Measurements from ENCODE around the gene ADAM12. TPM values are rescaled to one million over a fixed set of nuclear protein-coding genes. Genes with fewer than 3 reads are reported as not detected.

Gene ADAM12
- polyA plus RNA-seq, 1 of the 3 experiments (the other 2 are of a cell fraction) = 25.0 TPM

- ChIA-PET CTCF (interaction anchor here (1.0 to 1.8 kb wide), 5 partner anchors 8 to 218 kb away, joined by 3 to 5 read pairs (median 4); no protein-coding TSS in a partner anchor), POLR2A (no interaction called here)
- no peaks in the 10 kb centered on the region for H3K79me2 ChIP-seq (ENCODE audit: insufficient read depth)
- WGBS (ENCODE audit: low lambda C conversion rate) = 81% methylated on average over 6 of the region's 6 CpGs
- H3K4me2 ChIP-seq = no peak overlapping the region
- peaks cover 0 to 10% of the 10 kb centered on the region in 2 experiments; a peak in 1 of 4 replicates for H3K4me1 ChIP-seq (ENCODE audit: control insufficient read depth in 1 of 2, insufficient read depth in 2 of 2, low read depth in 1 of 2, low read length in 1 of 2)
- no peaks in the 10 kb centered on the region for H3K9me3 ChIP-seq
- no peaks in the 10 kb centered on the region for H4K20me1 ChIP-seq (ENCODE audit: insufficient read depth)
- no peaks in the 10 kb centered on the region for H3K27me3 ChIP-seq (ENCODE audit: insufficient read depth)
- H3K4me3 ChIP-seq (ENCODE audit: low read depth in 2 of 2, low read length in 1 of 2) = no peak overlapping the region
- no peak overlapping the region for H3K9ac ChIP-seq
- no peaks in the 10 kb centered on the region for H3F3A ChIP-seq (replicated peaks; ENCODE audit: insufficient read depth)
- H3K27ac ChIP-seq (ENCODE audit: low read depth in 2 of 2, low read length in 1 of 2) = no peak overlapping the region
- TF ChIP-seq MEF2A (IDR thresholded peaks at IDR 0.05; ENCODE audit: borderline replicate concordance, low read depth) (no peak), MAX (IDR thresholded peaks at IDR 0.05; ENCODE audit: low read depth) (no peak), REST (IDR thresholded peaks at IDR 0.05; ENCODE audit: low read depth, low read length) (no peak), TEAD4 (IDR thresholded peaks at IDR 0.05; ENCODE audit: borderline replicate concordance, insufficient read depth) (no peak), YY1 (IDR thresholded peaks at IDR 0.05; ENCODE audit: low read depth) (no peak), EP300 (IDR thresholded peaks at IDR 0.05; ENCODE audit: borderline replicate concordance in 1 of 2, low read depth in 1 of 2, low read length in 1 of 2) (no peak), CHD2 (IDR thresholded peaks at IDR 0.05; ENCODE audit: low read length, partially characterized antibody) (no peak), RAD21 (IDR thresholded peaks at IDR 0.05; ENCODE audit: low read length) (no peak), JUND (IDR thresholded peaks at IDR 0.05) (no peak), SMC3 (IDR thresholded peaks at IDR 0.05; ENCODE audit: low read depth, low read length) (no peak)
- no peaks in the 10 kb centered on the region for H3K36me3 ChIP-seq (replicated peaks in 1 of 2; ENCODE audit: control insufficient read depth in 1 of 2, insufficient read depth in 2 of 2, low read length in 1 of 2)
- DNase-seq = no peak
- H3K9me2 ChIP-seq = no peaks in the 10 kb centered on the region
- H2AFZ ChIP-seq (ENCODE audit: low read depth) = no peak overlapping the region
Measured at GRCh38 chr10:126286256-126286780, 102.0 kb downstream of the ADAM12 start.

GRCh38 chr10:126283307-126283706 lies 105.0 kb downstream of the ADAM12 start:
- Histone ChIP-seq H3K79me2 (ENCODE audit: insufficient read depth) (no peaks in the 10 kb centered on the region), H3K9me2 (no peaks in the 10 kb centered on the region), H3K4me1 (ENCODE audit: control insufficient read depth in 1 of 2, insufficient read depth in 2 of 2, low read depth in 1 of 2, low read length in 1 of 2) (peaks cover 0 to 3% of the 10 kb centered on the region in 2 experiments; a peak in 2 of 4 replicates), H3K27me3 (ENCODE audit: insufficient read depth) (no peaks in the 10 kb centered on the region), H3K36me3 (replicated peaks in 1 of 2; ENCODE audit: control insufficient read depth in 1 of 2, insufficient read depth in 2 of 2, low read length in 1 of 2) (no peaks in the 10 kb centered on the region), H3K4me3 (ENCODE audit: low read depth in 2 of 2, low read length in 1 of 2) (no peak overlapping the region), H4K20me1 (ENCODE audit: insufficient read depth) (no peaks in the 10 kb centered on the region), H2AFZ (ENCODE audit: low read depth) (no peak overlapping the region), H3K27ac (ENCODE audit: low read depth in 2 of 2, low read length in 1 of 2) (no peak overlapping the region), H3F3A (replicated peaks; ENCODE audit: insufficient read depth) (no peaks in the 10 kb centered on the region), H3K4me2 (no peak overlapping the region), H3K9ac (no peak overlapping the region), H3K9me3 (no peaks in the 10 kb centered on the region)
- ChIA-PET CTCF (no interaction called here), POLR2A (no interaction called here)
- DNase-seq = no peak
- TF ChIP-seq POLR2AphosphoS5 (IDR thresholded peaks at IDR 0.05; ENCODE audit: low read depth, low read length) (no peak), JUND (IDR thresholded peaks at IDR 0.05) (no peak), GATA2 (CRISPR knock-in tag; IDR thresholded peaks at IDR 0.05) (no peak), MAX (IDR thresholded peaks at IDR 0.05; ENCODE audit: low read depth) (no peak), SMC3 (IDR thresholded peaks at IDR 0.05; ENCODE audit: low read depth, low read length) (no peak), ZBTB33 (IDR thresholded peaks at IDR 0.05; ENCODE audit: borderline replicate concordance, low read depth) (no peak), FOXJ3 (CRISPR knock-in tag; IDR thresholded peaks at IDR 0.05) (no peak), REST (IDR thresholded peaks at IDR 0.05; ENCODE audit: low read depth, low read length) (no peak), TEAD4 (IDR thresholded peaks at IDR 0.05; ENCODE audit: borderline replicate concordance, insufficient read depth) (no peak), RAD21 (IDR thresholded peaks at IDR 0.05; ENCODE audit: low read length) (no peak), USF1 (IDR thresholded peaks at IDR 0.05; ENCODE audit: borderline replicate concordance, low read depth) (no peak), ELF1 (IDR thresholded peaks at IDR 0.05) (no peak)
- 100% methylated on average over 3 of the region's 3 CpGs for WGBS (ENCODE audit: low lambda C conversion rate)

Data from SK-N-SH (cell line).